D721Med (cell line): ENCODE measurements around the gene CANT1.

ENCODE experiments used
- DNase-seq: peaks from one replicate; pipeline ENCODE4 v3.0.0; 2011; ENCODE audit warnings: low spot score; ENCODE audit not compliant: insufficient read length
- FAIRE-seq: peaks from 2 replicates; lab custom pipeline; 2011; peaks lifted over from hg19 to GRCh38; lab: Jason Lieb, UNC
- CTCF ChIP-seq: IDR thresholded peaks from 2 replicates; pipeline ENCODE4 v1.5.1; 2012; ENCODE audit warnings: mild to moderate bottlenecking, control low read depth; ENCODE audit not compliant: insufficient read depth; ENCODE audit errors: missing control alignments

CANT1 gene

DNA sequence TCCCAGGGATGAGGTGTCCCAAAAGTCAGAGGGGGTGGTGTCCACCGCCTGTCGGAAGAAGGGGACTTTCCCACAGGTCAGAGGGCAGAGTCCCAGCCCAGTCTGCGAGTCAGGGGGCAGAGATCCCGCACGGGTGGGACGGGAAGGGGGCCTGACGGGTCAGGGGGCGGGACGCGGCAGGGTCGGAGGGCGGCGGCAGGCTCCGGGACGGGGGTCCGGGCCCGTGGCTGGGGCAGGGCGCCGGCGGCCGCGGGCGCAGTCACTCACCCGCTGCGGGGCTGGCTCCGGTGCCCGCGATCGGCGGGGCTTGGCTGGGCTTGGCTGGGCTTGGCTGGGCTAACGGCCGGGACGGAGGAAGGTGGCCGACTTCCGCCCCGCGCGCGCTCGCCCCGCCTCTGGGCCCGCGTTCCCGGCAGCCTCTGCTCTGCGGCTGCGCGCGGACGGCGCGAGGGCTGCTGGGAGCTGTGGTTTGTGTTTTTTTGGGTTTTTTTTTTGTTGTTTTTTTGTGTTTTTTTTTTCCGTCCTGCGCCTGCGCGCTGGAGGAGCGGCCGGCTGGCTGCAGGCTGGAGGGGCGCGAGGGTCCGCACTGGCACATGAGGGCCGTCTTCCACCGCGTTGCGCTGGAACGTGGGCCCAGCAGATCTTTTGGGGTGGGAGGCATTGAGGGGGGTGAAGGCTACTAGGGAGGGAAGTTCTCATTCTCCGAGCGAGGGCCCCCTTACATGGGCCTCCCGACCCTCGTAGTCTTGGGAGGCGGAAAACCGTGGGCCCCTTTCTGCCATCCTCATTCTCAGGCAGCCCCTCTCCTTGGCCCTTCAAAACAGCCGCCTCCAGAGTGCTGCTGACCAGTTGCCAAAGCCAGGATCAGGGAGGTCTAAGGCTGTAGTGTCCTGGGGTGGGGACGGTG is at the start of gene CANT1:
Gene CANT1, minus strand, starts transcription at position 368 of the 907 bp plus-strand sequence. CDS start 12,142 bp downstream, outside the sequence.
- no peak for TF ChIP-seq CTCF
- DNase-seq: peak; percentile 89
- no peak for FAIRE-seq

DNA sequence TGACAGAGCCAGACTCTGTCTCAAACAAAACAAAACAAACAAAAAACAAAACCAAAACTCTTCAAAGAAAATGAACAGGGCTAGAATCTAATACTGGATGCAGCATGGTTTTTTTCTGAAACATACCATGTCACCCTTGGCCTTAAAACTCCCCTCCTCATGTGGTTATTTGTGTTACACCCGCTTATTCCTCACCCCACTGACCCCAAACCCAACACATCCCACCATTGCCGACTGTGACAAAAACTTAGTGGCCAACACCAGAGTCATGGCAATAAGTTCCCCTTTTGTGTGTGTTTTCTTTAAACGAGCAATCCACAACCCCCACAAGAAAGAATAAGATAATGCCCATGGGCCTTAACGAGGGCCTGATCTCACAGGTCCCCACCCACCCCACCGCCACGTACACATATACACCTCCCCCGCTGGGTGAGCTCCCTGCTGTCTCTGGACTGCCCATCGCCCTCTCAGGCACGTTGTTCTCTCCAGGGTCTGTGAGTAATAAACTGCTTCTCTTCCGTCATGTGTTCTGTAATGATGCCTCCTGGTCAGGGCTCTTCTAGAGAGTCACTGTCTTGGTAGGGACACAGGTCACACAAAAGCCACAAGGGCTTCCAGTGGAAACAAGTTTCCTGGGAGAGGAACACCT is 48.3 kb upstream of the CANT1 start:
- DNase-seq: no peak
- FAIRE-seq: no peak
- TF ChIP-seq CTCF: no peak

- DNase-seq: no peak
- no peak for FAIRE-seq
- TF ChIP-seq CTCF: no peak
Measured at GRCh38 chr17:79055197-79055596, 45.6 kb upstream of the CANT1 start.

DNA sequence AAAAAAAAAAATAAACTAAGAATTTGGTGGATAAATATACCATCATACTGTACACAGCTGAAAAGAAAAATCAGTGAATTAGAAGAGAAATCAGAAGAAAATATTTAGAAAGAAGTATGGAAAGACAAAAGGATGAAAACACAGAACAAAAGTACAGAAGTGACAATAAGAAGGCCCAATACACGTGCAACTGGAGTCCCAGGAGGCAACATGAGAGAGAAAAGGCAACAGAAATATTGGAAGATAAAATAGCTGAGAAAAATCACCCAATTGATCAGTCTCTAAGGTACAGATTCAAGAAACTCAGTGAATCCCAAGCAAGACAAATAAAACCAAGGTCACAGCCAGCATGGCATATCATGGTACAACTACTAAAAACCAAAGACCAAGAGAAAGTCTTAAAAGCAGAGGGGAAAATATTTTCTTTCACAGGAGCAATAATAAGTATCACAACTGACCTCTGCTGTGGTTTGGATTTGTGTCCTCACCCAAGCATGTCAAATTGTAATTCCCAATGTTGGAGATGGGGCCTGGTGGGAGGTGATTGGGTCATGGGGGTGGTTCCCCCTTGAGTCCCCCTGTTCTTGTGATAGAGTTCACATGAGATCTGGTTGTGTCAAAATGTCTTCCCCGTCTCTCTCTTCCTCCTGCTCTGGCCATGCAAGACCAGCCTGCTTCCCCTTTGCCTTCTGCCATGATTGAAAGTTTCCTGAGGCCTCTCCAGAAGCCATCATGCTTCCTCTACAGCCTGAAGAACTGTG is 44.8 kb upstream of the CANT1 start:
- TF ChIP-seq CTCF: no peak
- FAIRE-seq (no peak), DNase-seq (no peak)

- FAIRE-seq: no peak
- TF ChIP-seq CTCF: no peak
- DNase-seq: no peak
Measured at GRCh38 chr17:79053251-79053925, 43.8 kb upstream of the CANT1 start.

DNA sequence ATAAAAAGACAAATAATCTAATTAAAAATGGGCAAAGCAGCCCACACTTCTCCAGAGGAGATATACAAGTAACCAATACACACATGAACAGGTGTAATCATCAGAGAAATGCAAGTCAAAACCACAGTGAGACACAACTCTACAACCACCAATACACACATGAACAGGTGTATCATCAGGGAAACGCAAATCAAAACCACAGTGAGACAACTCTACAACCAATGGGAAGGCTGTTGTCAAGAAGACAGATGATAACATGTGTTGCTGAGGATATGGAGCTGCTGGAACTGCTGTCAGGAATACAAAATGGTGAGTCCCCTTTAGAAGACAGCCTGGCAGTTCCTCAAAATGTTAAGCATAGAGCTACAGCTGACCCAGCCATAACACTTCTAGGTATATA is 42.6 kb upstream of the CANT1 start:
- FAIRE-seq (no peak), DNase-seq (no peak)
- no peak for TF ChIP-seq CTCF
